Stimulated activated naive B cell treated with anti-CD40 and anti-IgM and Interleukin-4, amounts not matched to agents 10 μg/mL and 1 μg/mL and 100 μg/mL, for 72 hours (primary cell): ENCODE results near the gene RBM48.
"Not testable (repeated sequence)": the region's sequence is repeated elsewhere in the genome, so short reads cannot be mapped to it uniquely, and the experiment has no call there.

Experiments
- ATAC-seq, 2 donors: fragments of 150-1000 bp; cut with Tn5 transposase; replicated peaks; 2 replicates each; pipeline ENCODE4 v1.10.0; 2021; ENCODE audit warnings: moderate library complexity in 1 of 2
- DNase-seq: peaks from one replicate; pipeline ENCODE4 v3.0.0; 2021
- H3K27ac Mint-ChIP-seq: one replicate; pipeline ENCODE4 v1.8.0; 2022; ENCODE audit warnings: mild to moderate bottlenecking, mixed read lengths
- H3K27me3 Mint-ChIP-seq, 2 donors: one replicate each; pipeline ENCODE4 v1.8.0; 2022; ENCODE audit warnings: mixed read lengths in 2 of 2
- H3K36me3 Mint-ChIP-seq, 2 donors: one replicate each; pipeline ENCODE4 v1.8.0; 2022; ENCODE audit warnings: mixed read lengths in 2 of 2, mild to moderate bottlenecking in 1 of 2
- H3K4me1 Mint-ChIP-seq, 2 donors: one replicate each; pipeline ENCODE4 v1.8.0; 2022; ENCODE audit warnings: mixed read lengths in 2 of 2, mild to moderate bottlenecking in 1 of 2
- H3K4me3 Mint-ChIP-seq, 2 donors: one replicate each; pipeline ENCODE4 v1.8.0; 2022; ENCODE audit warnings: mild to moderate bottlenecking in 2 of 2, mixed read lengths in 2 of 2, moderate library complexity in 1 of 2
- H3K9me3 Mint-ChIP-seq, 2 donors: one replicate each; pipeline ENCODE4 v1.8.0; 2022; ENCODE audit warnings: mixed read lengths in 2 of 2, mild to moderate bottlenecking in 1 of 2

The RBM48 gene

DNA sequence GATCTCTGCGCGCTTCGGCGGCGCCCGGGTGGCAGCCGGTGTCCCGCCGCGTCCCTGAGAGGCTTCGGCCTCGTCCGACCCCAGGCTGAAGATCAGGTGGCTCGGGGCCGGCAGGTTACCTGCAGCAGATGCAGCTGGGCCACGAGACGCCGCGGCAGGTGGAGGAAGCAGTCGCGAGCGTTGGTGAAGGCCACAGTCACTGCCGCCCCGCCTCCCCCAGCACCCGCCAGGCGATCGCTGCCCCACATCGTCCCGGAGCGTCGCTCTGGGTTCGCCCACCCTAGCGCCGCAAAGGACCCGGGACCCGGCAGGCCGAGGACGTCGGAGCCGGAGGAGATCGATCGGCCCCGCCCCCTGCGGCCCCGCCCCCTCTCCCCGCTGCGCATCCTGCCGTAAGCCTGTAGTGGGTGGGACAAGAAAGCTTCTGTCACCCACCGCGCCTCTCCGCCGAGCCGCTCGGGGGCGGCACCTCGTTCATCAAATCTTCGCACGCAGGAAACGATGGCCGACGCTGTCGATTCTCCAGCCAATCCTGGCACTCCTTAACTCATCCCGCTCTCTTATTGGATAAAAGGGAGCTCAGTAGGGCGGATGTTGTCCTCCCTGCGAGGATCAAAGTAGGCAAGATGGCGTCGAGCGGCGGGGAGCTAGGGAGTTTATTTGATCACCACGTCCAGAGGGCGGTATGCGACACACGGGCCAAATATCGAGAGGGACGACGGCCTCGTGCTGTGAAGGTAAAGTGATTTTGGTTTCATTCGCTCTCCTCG lies at the start of gene RBM48, which contains the start of gene PEX1:
Gene RBM48 (plus strand): TSS at position 608 of the 770 bp plus-strand sequence. CDS start 19 bp downstream, at position 627.
Gene PEX1 (minus strand): TSS at position 333 of the 770 bp plus-strand sequence. CDS start 85 bp downstream, at position 248.
- Mint-ChIP-seq H3K27me3 (no peaks in the 10 kb centered on the region), H3K4me3 (peak within 1 kb of the TSS; percentile 87 to 91), H3K36me3 (peaks cover 15 to 21% of the 10 kb centered on the region in 2 donors), H3K9me3 (no peaks in the 10 kb centered on the region), H3K27ac (peak within 1 kb of the TSS; percentile 96), H3K4me1 (peaks cover 9 to 12% of the 10 kb centered on the region in 2 donors)
- ATAC-seq (peak; percentile 91 to 94), DNase-seq (peak; percentile 96)

GRCh38 chr7:92479146-92479545 lies 49.4 kb upstream of the RBM48 start:
- DNase-seq, H3K27me3 Mint-ChIP-seq, H3K4me1 Mint-ChIP-seq, ATAC-seq, H3K4me3 Mint-ChIP-seq, H3K27ac Mint-ChIP-seq, H3K9me3 Mint-ChIP-seq: not testable (repeated sequence)
- peaks cover 11 to 15% of the 10 kb centered on the region in 2 donors for H3K36me3 Mint-ChIP-seq

- DNase-seq, H3K4me3 Mint-ChIP-seq, ATAC-seq, H3K36me3 Mint-ChIP-seq, H3K9me3 Mint-ChIP-seq, H3K27ac Mint-ChIP-seq, H3K27me3 Mint-ChIP-seq, H3K4me1 Mint-ChIP-seq: not testable (repeated sequence)
Measured at GRCh38 chr7:92483624-92484023, 45.0 kb upstream of the RBM48 start.

GRCh38 chr7:92484226-92484625 lies 44.4 kb upstream of the RBM48 start:
- not testable (repeated sequence) for H3K27ac Mint-ChIP-seq, ATAC-seq, H3K9me3 Mint-ChIP-seq, DNase-seq, H3K27me3 Mint-ChIP-seq, H3K4me1 Mint-ChIP-seq, H3K4me3 Mint-ChIP-seq
- peaks cover 8 to 11% of the 10 kb centered on the region in 2 donors for H3K36me3 Mint-ChIP-seq

DNA sequence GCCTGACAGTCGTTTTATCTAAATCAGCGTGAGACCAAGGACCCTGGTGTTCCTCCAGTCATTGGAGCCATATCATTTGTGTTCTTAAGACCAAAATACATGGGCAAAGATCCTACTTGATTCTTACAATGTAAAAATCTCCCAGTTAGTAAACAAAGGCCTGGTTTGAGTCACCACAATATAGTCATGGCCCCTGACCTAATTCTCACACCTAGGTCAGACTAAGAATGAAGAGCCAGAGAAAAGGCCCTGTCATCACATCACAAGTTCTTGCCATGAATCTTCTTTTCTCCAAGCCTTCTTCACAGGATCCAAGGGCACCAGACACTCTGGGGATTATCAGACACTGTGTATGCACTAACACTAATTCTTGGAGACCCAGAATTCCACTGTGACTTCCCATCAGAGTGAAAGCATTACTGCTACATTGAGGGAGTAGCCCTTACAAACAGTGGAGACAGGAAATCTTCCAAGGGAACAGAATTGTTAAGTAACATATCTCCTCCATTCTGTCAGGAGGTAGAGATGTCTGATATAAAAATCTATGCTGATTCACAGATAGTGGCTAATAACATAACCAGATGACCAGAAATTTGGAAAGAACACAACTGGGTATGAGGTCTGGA lies 43.2 kb upstream of the RBM48 start:
- H3K36me3 Mint-ChIP-seq, result peaks cover 11 to 12% of the 10 kb centered on the region in 2 donors
- H3K4me1 Mint-ChIP-seq, result no peaks in the 10 kb centered on the region
- no peak for ATAC-seq
- H3K27me3 Mint-ChIP-seq, result no peaks in the 10 kb centered on the region
- no peaks in the 10 kb centered on the region for H3K9me3 Mint-ChIP-seq
- H3K27ac Mint-ChIP-seq, result no peak overlapping the region
- no peak for DNase-seq
- no peak overlapping the region for H3K4me3 Mint-ChIP-seq

- Mint-ChIP-seq H3K27me3 (no peaks in the 10 kb centered on the region), H3K4me1 (no peaks in the 10 kb centered on the region), H3K27ac (no peak overlapping the region), H3K9me3 (no peaks in the 10 kb centered on the region), H3K36me3 (peaks cover 11 to 14% of the 10 kb centered on the region in 2 donors), H3K4me3 (no peak overlapping the region)
- no peak for DNase-seq
- ATAC-seq, result no peak
Measured at GRCh38 chr7:92485974-92486373, 42.6 kb upstream of the RBM48 start.

DNA sequence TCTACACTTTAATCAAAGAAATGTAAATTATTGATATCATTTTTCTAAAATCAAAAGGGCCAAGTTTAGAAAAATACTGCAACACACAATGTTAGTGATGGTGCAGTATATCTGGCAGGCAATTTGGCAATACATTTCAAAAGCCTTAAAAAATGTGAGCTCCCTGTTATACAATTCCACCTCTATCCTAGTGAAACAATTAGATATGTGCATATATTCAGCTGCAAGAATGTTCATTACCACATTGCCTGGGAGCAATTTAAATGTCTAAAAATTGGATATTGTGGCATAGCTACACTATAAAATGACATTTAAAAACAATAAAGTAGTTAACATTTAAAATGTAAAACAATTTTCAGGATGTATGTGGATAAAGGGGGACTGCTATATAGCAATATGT lies 40.8 kb upstream of the RBM48 start:
- Mint-ChIP-seq H3K9me3 (no peaks in the 10 kb centered on the region), H3K36me3 (peaks cover 15 to 21% of the 10 kb centered on the region in 2 donors), H3K27ac (no peak overlapping the region), H3K27me3 (no peaks in the 10 kb centered on the region), H3K4me1 (no peaks in the 10 kb centered on the region), H3K4me3 (no peak overlapping the region)
- DNase-seq (no peak), ATAC-seq (no peak)

GRCh38 chr7:92489634-92490033 lies 39.0 kb upstream of the RBM48 start:
- H3K9me3 Mint-ChIP-seq, result no peaks in the 10 kb centered on the region
- no peaks in the 10 kb centered on the region for H3K27me3 Mint-ChIP-seq
- no peak overlapping the region for H3K27ac Mint-ChIP-seq
- ATAC-seq (no peak), DNase-seq (no peak)
- H3K36me3 Mint-ChIP-seq, result peaks cover 17 to 22% of the 10 kb centered on the region in 2 donors
- H3K4me3 Mint-ChIP-seq, result no peak overlapping the region
- no peaks in the 10 kb centered on the region for H3K4me1 Mint-ChIP-seq

- DNase-seq (no peak), ATAC-seq (no peak)
- Mint-ChIP-seq H3K27ac (no peak overlapping the region), H3K4me3 (no peak overlapping the region), H3K36me3 (peaks cover 19 to 32% of the 10 kb centered on the region in 2 donors), H3K4me1 (no peaks in the 10 kb centered on the region), H3K9me3 (no peaks in the 10 kb centered on the region), H3K27me3 (no peaks in the 10 kb centered on the region)
Measured at GRCh38 chr7:92496876-92497275, 31.7 kb upstream of the RBM48 start.

DNA sequence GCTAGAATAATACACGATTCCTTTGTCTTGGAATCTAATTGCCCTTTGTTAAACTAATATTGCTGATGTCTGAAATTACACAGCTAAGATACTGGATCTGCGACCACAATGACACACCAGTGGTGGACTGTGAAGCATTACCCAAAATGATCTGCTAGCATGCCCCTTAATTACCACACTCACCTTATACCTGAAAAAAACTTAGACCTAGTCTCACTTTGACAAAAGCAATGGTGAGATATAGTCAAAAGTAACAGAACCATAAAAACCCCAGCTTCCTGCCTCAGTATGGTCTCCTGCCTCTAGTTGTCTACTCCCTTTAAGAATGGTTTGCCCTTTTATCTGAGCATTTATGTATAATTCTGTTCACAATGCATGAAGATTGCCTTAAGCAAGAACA lies 30.0 kb upstream of the RBM48 start:
- Mint-ChIP-seq H3K4me3 (no peak overlapping the region), H3K9me3 (no peaks in the 10 kb centered on the region), H3K27me3 (no peaks in the 10 kb centered on the region), H3K36me3 (peaks cover 17 to 29% of the 10 kb centered on the region in 2 donors), H3K4me1 (no peaks in the 10 kb centered on the region), H3K27ac (no peak overlapping the region)
- no peak for ATAC-seq
- DNase-seq, result no peak

- H3K27ac Mint-ChIP-seq, result no peak overlapping the region
- ATAC-seq (no peak), DNase-seq (no peak)
- H3K4me1 Mint-ChIP-seq, result no peaks in the 10 kb centered on the region
- no peak overlapping the region for H3K4me3 Mint-ChIP-seq
- peaks cover 19 to 37% of the 10 kb centered on the region in 2 donors for H3K36me3 Mint-ChIP-seq
- no peaks in the 10 kb centered on the region for H3K9me3 Mint-ChIP-seq
- no peaks in the 10 kb centered on the region for H3K27me3 Mint-ChIP-seq
Measured at GRCh38 chr7:92503767-92504166, 24.8 kb upstream of the RBM48 start.

GRCh38 chr7:92504563-92504962 lies 24.0 kb upstream of the RBM48 start:
- H3K9me3 Mint-ChIP-seq, result no peaks in the 10 kb centered on the region
- peaks cover 16 to 31% of the 10 kb centered on the region in 2 donors for H3K36me3 Mint-ChIP-seq
- H3K27me3 Mint-ChIP-seq, result no peaks in the 10 kb centered on the region
- ATAC-seq, result no peak
- H3K4me3 Mint-ChIP-seq, result no peak overlapping the region
- no peaks in the 10 kb centered on the region for H3K4me1 Mint-ChIP-seq
- no peak overlapping the region for H3K27ac Mint-ChIP-seq
- DNase-seq, result no peak

DNA sequence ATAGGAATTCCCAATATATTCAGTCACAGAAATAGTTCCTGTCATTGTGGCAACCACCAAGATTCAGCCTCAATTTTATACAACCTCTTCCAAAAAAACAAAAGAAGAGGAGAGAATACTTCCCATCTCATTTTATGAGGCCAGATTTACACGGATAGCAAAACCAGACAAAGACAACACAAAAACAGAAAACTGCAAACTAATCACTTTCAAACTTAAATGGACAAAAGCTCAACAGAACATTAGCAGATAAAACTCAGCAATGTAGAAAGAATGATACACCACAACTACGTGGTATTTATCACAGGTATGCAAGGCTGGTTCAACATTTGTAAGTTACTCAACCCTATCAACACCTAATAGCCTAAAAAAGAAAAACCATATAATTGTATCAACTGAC lies 22.2 kb upstream of the RBM48 start:
- peaks cover 16 to 24% of the 10 kb centered on the region in 2 donors for H3K36me3 Mint-ChIP-seq

DNA sequence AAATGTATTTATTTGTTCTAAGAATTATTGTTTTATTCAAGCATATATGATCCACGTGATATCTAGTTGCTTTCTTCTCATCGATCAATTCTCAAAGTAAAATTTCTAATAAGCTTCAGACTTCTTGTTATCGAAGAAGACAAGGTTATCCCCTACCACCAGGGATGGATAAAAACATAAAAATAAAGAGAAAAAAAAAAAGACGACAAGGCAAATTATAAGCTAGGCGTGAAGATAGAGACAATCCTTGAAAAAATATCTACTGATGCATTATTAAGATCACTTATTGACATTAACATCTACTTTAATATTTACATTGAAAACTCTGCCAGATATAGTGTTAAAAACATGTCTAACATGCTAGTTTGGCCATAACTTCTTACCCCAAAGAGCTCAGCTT lies 19.6 kb upstream of the RBM48 start:
- Mint-ChIP-seq H3K4me1 (no peaks in the 10 kb centered on the region), H3K27me3 (no peaks in the 10 kb centered on the region), H3K9me3 (no peaks in the 10 kb centered on the region), H3K27ac (no peak overlapping the region), H3K4me3 (no peak overlapping the region), H3K36me3 (peaks cover 13 to 27% of the 10 kb centered on the region in 2 donors)
- no peak for ATAC-seq
- DNase-seq, result no peak

More for the DNA sequence above, 22.2 kb upstream of the RBM48 start:
- H3K9me3 Mint-ChIP-seq, result no peaks in the 10 kb centered on the region
- H3K27ac Mint-ChIP-seq, result no peak overlapping the region
- no peak overlapping the region for H3K4me3 Mint-ChIP-seq
- DNase-seq (no peak), ATAC-seq (no peak)
- no peaks in the 10 kb centered on the region for H3K27me3 Mint-ChIP-seq
- H3K4me1 Mint-ChIP-seq, result no peaks in the 10 kb centered on the region
